ENCODE data around the gene FBXW8.
A peak's percentile ranks its signal among the peaks of the same experiment; 100 is the strongest.

FBXW8 gene

GRCh38 chr12:116910645-116911451, at the start of gene FBXW8:
TSS of gene FBXW8 (plus strand) at chr12:116910950. CDS start at chr12:116911038, 88 bp downstream.
- peak; percentile 86 for DNase-seq

GRCh38 chr12:116861320-116861719, 49.4 kb upstream of the FBXW8 start:
- DNase-seq, result no peak

- DNase-seq, result no peak
Measured at GRCh38 chr12:116862167-116862566, 48.6 kb upstream of the FBXW8 start.

GRCh38 chr12:116863275-116863767, 47.4 kb upstream of the FBXW8 start:
- no peak for DNase-seq

- DNase-seq, result no peak
Measured at GRCh38 chr12:116864371-116865160, 46.2 kb upstream of the FBXW8 start.

GRCh38 chr12:116867523-116867922, 43.2 kb upstream of the FBXW8 start:
- DNase-seq, result no peak

- no peak for DNase-seq
Measured at GRCh38 chr12:116870306-116870705, 40.4 kb upstream of the FBXW8 start.

- no peak for DNase-seq
Measured at GRCh38 chr12:116874324-116874995, 36.3 kb upstream of the FBXW8 start.

GRCh38 chr12:116876151-116876869, 34.4 kb upstream of the FBXW8 start:
- no peak for DNase-seq

GRCh38 chr12:116878567-116879508, 31.9 kb upstream of the FBXW8 start:
- no peak for DNase-seq

- DNase-seq, result peak; percentile 56
Measured at GRCh38 chr12:116879509-116880212, 31.1 kb upstream of the FBXW8 start.

GRCh38 chr12:116880213-116880816, 30.4 kb upstream of the FBXW8 start:
- DNase-seq, result no peak

GRCh38 chr12:116880817-116881324, 29.9 kb upstream of the FBXW8 start:
- peak; percentile 72 for DNase-seq

GRCh38 chr12:116881325-116881876, 29.3 kb upstream of the FBXW8 start, which contains the start of gene HRK:
TSS of gene HRK (minus strand) at chr12:116881441. CDS start at chr12:116881307, 134 bp downstream.
- DNase-seq, result no peak

GRCh38 chr12:116881877-116882507, 28.8 kb upstream of the FBXW8 start:
- no peak for DNase-seq

GRCh38 chr12:116882742-116883141, 28.0 kb upstream of the FBXW8 start:
- DNase-seq, result no peak

GRCh38 chr12:116884871-116885270, 25.9 kb upstream of the FBXW8 start:
- DNase-seq, result no peak

- no peak for DNase-seq
Measured at GRCh38 chr12:116885491-116885890, 25.3 kb upstream of the FBXW8 start.

GRCh38 chr12:116887244-116887643, 23.5 kb upstream of the FBXW8 start:
- DNase-seq, result no peak

Data from activated CD8-positive, alpha-beta memory T cell treated with anti-CD3 and anti-CD28 coated beads, Interleukin-2, amount 50 U/mL, for 48 hours (primary cell).